Coronary artery (tissue), 2 donors: ENCODE results near the gene ERGIC1.

Source experiments
- DNase-seq: peaks from one replicate; pipeline ENCODE4 v3.0.0-alpha.2; 2017; ENCODE audit warnings: low spot score
- H3K27ac ChIP-seq, 2 donors: fragments of 200-600 bp; sonication (generic); one replicate each; pipeline ENCODE4 v1.5.1; 2016 to 2019
- H3K4me3 ChIP-seq: fragments of 200-600 bp; sonication (generic); 2 replicates; pipeline ENCODE4 v1.5.1; 2016; ENCODE audit warnings: mild to moderate bottlenecking, moderate library complexity
- TF ChIP-seq, protein P1 (sequence below): fragments of 200-600 bp; sonication (generic); IDR thresholded peaks from one replicate; pipeline ENCODE4 v1.5.1; 2019; ENCODE audit warnings: antibody characterized with exemption

ERGIC1 gene

DNA sequence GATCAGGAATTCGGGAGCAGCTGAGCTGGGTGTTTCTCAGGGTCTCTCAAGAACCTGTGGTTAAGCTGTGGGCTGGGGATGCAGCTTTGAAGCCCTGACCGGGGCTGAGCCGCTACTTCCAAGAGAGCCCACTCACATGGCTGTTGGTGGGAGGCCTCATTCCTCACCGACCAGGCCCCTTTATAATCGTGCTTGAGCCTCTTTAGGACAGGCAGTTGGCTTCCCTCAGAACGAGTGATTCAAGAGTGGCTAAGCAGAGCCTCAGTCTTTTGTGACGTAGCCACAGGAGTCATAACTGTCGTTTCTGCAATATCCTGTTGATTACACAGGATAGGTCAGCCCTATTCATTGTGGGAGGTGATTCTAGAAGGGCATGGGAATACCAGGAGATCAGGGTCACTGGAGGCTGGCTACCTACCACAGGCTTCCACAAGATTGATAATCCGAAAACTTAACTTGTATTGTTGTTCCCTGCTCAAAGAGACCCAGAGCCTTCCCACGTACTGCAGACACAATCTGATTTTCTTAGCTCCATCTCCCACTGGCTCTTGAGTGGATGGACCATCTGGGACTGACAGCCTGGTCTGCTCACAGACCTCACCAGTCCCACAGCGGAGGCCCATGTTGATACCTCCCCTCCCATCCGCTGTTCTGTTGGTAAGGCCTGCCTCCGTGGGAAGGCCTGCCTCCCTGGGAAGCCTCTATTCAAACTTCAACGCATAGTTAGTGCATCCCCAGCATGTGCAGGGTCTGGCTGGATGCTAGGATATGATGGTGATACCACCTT is 3.0 kb upstream of the ERGIC1 start:
- H3K27ac ChIP-seq: no peak overlapping the region
- no peak overlapping the region for H3K4me3 ChIP-seq
- DNase-seq: peak; percentile 62
- TF ChIP-seq, protein P1, sequence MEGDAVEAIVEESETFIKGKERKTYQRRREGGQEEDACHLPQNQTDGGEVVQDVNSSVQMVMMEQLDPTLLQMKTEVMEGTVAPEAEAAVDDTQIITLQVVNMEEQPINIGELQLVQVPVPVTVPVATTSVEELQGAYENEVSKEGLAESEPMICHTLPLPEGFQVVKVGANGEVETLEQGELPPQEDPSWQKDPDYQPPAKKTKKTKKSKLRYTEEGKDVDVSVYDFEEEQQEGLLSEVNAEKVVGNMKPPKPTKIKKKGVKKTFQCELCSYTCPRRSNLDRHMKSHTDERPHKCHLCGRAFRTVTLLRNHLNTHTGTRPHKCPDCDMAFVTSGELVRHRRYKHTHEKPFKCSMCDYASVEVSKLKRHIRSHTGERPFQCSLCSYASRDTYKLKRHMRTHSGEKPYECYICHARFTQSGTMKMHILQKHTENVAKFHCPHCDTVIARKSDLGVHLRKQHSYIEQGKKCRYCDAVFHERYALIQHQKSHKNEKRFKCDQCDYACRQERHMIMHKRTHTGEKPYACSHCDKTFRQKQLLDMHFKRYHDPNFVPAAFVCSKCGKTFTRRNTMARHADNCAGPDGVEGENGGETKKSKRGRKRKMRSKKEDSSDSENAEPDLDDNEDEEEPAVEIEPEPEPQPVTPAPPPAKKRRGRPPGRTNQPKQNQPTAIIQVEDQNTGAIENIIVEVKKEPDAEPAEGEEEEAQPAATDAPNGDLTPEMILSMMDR: no peak

DNA sequence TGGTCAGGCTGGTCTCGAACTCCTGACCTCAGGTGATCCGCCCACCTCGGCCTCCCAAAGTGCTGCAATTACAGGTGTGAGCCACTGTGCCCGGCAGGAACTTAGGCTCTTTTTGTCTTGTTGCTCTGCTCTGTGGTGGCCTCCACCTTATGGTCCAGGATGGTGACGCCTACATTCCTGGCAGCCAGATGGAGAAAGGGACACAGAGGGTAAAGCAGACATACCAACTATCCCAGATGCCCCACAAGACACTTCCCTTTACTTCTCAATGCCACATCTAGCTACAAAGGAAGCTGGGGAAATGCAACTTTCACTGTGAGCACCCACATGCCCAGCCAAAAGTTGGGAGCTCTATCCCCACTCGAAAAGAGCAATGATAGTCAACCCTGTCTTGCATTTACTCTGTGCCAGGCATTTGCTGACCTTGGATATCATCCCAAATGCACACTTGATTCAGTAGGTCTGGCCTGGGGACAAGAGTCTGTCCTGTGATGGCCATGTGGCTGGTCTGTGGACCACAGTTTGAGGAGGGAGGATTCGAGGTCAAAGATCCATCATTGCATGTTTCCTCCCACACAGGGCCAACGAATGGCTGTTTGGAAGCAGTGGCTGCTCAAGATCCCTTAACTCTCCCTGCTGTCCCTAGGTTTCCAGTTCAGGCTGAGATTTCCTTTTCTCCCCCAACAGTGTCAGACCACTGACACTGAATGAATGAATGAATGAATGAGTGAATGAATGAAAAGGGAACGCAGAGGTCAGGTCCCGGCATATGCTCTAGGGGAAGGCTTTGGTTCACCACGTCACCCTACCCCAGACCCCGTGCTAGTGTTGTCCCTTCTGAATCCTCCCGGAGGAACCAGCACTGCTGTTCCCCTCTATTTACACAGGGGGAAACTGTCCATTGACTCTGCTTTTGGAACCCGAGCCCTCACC is 1.4 kb upstream of the ERGIC1 start:
- H3K27ac ChIP-seq: peak overlapping the region; percentile 70 to 93
- TF ChIP-seq, protein P1: no peak
- DNase-seq: peak; percentile 77
- H3K4me3 ChIP-seq: no peak overlapping the region

DNA sequence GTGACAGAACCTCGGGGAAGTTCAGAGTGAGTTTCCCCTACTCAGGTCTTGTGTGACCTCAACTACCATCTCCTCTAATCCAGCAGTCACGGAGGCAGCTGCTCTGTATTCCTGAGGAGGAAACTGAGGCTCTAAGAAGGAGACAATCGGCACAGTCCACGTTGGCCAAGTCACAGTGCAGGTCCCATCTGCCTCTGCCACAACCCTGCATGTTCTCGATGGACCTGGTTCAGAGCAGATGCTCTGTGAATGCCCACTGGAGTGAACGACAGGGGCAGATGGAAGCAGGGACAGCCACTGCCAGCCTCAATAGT is 722 bp upstream of the ERGIC1 start:
- peak overlapping the region; percentile 95 for H3K4me3 ChIP-seq
- peak overlapping the region; percentile 70 to 93 for H3K27ac ChIP-seq
- TF ChIP-seq, protein P1: no peak
- peak; percentile 75 for DNase-seq

DNA sequence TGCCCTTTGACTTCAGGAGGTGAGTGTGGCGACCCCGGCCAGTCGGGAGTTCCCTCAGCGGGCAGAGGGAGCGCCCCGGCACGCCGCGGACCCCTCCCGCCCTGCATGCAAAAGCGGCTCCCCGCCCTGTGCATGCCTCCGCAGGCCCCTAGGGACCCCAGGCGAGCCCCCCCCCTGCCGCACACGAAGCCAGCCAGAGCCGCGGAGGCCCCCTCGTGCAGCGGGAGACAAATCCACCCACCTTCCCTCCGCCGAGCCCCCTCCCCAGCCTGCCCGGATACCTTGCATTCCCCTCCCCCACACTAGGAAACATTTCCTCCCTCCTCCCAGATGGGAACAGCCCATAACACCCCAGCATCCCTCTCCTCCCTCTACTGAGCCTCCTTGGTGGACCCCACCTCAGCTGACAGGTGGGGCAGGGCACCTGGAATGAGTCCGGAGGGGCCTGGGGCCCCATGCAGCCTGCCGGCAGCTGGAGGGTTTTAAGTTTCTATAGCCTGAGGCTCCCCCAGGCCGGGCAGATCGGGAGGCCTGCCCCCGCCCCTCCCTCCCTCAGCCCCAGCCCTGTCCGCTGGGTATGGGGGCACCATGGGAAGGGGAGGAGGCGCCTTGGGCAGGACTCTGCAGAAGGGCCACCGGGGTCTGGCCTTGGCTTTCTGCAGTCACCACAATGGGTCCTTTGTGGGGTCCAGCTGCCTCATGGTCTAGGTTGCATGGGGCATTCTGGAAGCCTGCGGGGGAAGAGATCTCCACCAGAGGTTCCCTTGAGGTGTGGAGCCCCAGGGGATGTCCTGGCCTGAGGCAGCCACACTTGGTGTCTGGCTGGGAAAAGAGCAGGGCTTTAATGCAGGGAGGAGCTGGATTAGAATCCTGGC is 601 bp downstream of the ERGIC1 start:
- Histone ChIP-seq H3K4me3 (peak overlapping the region; percentile 95), H3K27ac (peak overlapping the region; percentile 70 to 93)
- TF ChIP-seq, protein P1: no peak
- DNase-seq: peak; percentile 78

DNA sequence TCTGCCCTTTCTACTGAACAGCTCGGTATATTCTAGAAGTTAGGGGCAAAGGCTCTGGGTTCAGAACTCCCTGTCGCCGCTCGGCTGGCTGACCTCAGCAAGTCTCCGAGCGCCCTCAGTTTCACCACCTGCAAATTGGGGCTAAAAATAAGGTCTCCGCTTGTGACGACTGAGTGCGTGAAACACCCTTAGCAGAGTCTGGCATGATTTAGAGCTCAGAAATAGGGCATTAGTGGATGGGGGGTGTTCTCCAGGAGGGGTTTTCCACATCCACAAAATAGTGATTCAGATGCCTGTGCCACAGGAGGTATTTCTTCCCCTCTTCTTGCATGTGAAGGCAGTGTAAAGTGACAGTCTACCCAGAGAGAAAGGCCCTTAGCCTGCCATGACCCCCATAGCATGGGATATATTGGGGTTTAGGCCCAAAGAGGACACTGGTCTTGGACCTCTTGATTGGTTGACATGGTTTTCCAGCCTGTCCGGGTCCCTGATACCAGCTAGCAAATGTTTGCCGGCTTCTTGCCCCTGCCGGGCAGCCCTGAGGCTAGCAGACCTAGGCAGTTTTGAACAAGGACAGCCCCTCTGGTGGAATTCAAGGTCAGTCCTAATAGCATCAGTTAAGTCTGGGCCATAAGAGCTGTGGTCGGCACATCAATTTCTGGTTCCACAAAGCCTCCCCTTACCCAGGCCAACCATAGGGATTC is 1.4 kb downstream of the ERGIC1 start:
- peak; percentile 69 for DNase-seq
- TF ChIP-seq, protein P1: no peak
- Histone ChIP-seq H3K27ac (peak overlapping the region; percentile 70 to 93), H3K4me3 (peak overlapping the region; percentile 95)

DNA sequence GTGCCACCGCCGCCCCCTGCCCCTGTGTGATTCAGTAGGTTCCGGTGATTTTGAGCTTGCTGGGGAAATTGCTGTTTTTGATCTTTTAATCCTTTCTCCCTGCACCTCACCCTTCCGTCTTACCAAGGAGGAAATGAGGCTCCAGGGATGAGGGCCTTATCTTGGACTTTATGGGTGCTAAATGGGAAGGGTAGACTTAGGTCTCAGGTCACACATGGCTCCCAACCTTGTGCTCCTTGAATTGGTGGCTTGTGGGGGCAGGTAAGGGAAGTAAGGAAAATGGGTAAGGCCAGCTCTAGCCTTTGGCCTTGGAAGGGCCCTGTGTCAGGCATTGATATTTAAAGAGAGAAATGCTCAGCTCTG is 1.9 kb downstream of the ERGIC1 start:
- TF ChIP-seq, protein P1: no peak
- DNase-seq: no peak
- H3K4me3 ChIP-seq: peak overlapping the region; percentile 95
- peak overlapping the region; percentile 70 to 93 for H3K27ac ChIP-seq
